Measurements from ENCODE around the gene NEDD4L. TPM values are rescaled to one million over a fixed set of nuclear protein-coding genes. Genes with fewer than 3 reads are reported as not detected.

The NEDD4L gene
- total RNA-seq, 1 donor from 2014 or later, result 93.9 TPM

DNA sequence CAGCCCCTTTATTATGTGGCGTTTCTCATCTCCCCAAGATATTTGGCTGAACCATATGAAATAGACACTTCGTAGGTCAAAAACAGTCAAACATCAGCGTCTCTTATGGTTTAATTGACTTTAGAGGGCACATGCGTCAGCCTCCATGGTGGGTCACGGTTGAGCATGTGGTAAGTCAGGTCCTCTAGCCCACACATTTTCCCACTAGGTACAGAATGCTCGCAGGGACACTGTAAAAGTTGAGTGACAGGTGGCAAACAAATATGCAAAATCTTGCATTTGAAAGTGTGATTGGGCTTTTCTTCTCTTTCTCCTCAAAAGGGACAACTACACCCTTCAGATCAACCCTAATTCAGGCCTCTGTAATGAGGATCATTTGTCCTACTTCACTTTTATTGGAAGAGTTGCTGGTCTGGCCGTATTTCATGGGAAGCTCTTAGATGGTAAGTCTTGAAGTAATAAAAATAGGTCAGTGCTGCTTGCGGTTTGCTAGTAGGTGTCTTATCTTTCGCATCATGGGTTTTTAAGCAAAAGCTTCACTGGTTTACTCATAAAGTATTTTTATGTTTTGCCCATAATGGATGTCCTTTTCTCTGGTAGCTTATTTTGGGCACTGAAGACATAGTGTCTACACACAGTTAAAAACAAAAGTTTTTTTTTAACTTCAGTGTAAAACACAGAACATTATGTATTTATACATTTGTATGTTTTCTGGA is 323.6 kb downstream of the NEDD4L start:
- Mint-ChIP-seq H3K27me3 (ENCODE audit: low read depth, unreplicated experiment) (no peaks in the 10 kb centered on the region), H3K36me3 (ENCODE audit: low read depth, unreplicated experiment) (peaks cover 34% of the 10 kb centered on the region), H3K4me3 (ENCODE audit: unreplicated experiment) (no peak overlapping the region), H3K9me3 (ENCODE audit: unreplicated experiment) (no peaks in the 10 kb centered on the region), H3K4me1 (ENCODE audit: low read depth, unreplicated experiment) (peaks cover 29% of the 10 kb centered on the region), H3K27ac (ENCODE audit: unreplicated experiment) (no peak overlapping the region)
- Histone ChIP-seq H3K27ac (ENCODE audit: low read depth, low read length) (no peak overlapping the region), H4K20me1 (ENCODE audit: insufficient read depth, low read length) (no peaks in the 10 kb centered on the region), H3K36me3 (ENCODE audit: insufficient read depth, low read length) (peaks cover 54% of the 10 kb centered on the region), H3K4me3 (ENCODE audit: insufficient read depth, low read depth, low read length) (no peak overlapping the region), H3K27me3 (ENCODE audit: insufficient read depth, low read length) (no peaks in the 10 kb centered on the region), H3K9me3 (ENCODE audit: insufficient read depth, low read depth, low read length) (no peaks in the 10 kb centered on the region), H3K4me2 (ENCODE audit: low read length) (no peak overlapping the region), H3K4me1 (ENCODE audit: insufficient read depth, low read length) (peaks cover 30% of the 10 kb centered on the region), H3K79me2 (ENCODE audit: insufficient read depth, low read length) (no peaks in the 10 kb centered on the region), H2AFZ (ENCODE audit: low read depth, low read length) (no peak overlapping the region), H3K9ac (ENCODE audit: low read length) (no peak overlapping the region)
- TF ChIP-seq EZH2 (IDR thresholded peaks at IDR 0.05; ENCODE audit: insufficient read depth, low read length), result no peak
- TF ChIP-seq, protein P1, sequence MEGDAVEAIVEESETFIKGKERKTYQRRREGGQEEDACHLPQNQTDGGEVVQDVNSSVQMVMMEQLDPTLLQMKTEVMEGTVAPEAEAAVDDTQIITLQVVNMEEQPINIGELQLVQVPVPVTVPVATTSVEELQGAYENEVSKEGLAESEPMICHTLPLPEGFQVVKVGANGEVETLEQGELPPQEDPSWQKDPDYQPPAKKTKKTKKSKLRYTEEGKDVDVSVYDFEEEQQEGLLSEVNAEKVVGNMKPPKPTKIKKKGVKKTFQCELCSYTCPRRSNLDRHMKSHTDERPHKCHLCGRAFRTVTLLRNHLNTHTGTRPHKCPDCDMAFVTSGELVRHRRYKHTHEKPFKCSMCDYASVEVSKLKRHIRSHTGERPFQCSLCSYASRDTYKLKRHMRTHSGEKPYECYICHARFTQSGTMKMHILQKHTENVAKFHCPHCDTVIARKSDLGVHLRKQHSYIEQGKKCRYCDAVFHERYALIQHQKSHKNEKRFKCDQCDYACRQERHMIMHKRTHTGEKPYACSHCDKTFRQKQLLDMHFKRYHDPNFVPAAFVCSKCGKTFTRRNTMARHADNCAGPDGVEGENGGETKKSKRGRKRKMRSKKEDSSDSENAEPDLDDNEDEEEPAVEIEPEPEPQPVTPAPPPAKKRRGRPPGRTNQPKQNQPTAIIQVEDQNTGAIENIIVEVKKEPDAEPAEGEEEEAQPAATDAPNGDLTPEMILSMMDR (IDR thresholded peaks at IDR 0.05; ENCODE audit: insufficient read depth, low read depth, low read length), result no peak
- DNase-seq (ENCODE audit: low read depth) (no peak), FAIRE-seq (no peak)

DNA sequence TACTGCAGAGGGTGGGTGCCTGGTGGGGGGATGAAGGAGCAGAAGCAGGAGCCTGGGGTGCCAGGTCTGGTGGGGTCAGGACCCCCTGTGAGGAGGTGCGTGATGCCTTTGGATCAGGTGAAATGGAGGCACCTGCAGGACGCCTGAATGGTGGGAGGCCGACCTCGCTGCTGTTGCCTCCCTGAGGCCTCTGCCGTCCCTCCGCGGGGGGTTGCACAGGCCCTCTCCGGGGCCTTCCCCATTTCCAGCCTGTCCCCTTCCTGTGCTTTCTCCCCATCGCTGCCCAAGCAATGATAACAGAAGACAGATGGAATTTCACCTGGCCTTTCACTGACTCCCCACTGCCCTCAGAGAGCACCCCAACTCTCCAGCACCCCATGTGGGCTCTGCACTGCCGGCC is 325.6 kb downstream of the NEDD4L start:
- H3K27me3 ChIP-seq (ENCODE audit: insufficient read depth, low read length), result no peaks in the 10 kb centered on the region
- Mint-ChIP-seq H3K27me3 (ENCODE audit: low read depth, unreplicated experiment) (no peaks in the 10 kb centered on the region), H3K27ac (ENCODE audit: unreplicated experiment) (no peak overlapping the region), H3K4me1 (ENCODE audit: low read depth, unreplicated experiment) (peaks cover 11% of the 10 kb centered on the region), H3K9me3 (ENCODE audit: unreplicated experiment) (no peaks in the 10 kb centered on the region), H3K4me3 (ENCODE audit: unreplicated experiment) (no peak overlapping the region), H3K36me3 (ENCODE audit: low read depth, unreplicated experiment) (peaks cover 51% of the 10 kb centered on the region)
- no peak overlapping the region for H3K4me3 ChIP-seq (ENCODE audit: insufficient read depth, low read depth, low read length)
- H3K9ac ChIP-seq (ENCODE audit: low read length), result no peak overlapping the region
- DNase-seq (ENCODE audit: low read depth), result no peak
- H2AFZ ChIP-seq (ENCODE audit: low read depth, low read length), result no peak overlapping the region
- H3K9me3 ChIP-seq (ENCODE audit: insufficient read depth, low read depth, low read length), result no peaks in the 10 kb centered on the region
- peaks cover 10% of the 10 kb centered on the region for H3K4me1 ChIP-seq (ENCODE audit: insufficient read depth, low read length)
- no peaks in the 10 kb centered on the region for H4K20me1 ChIP-seq (ENCODE audit: insufficient read depth, low read length)
- H3K36me3 ChIP-seq (ENCODE audit: insufficient read depth, low read length), result peaks cover 70% of the 10 kb centered on the region
- no peaks in the 10 kb centered on the region for H3K79me2 ChIP-seq (ENCODE audit: insufficient read depth, low read length)
- no peak overlapping the region for H3K4me2 ChIP-seq (ENCODE audit: low read length)
- no peak overlapping the region for H3K27ac ChIP-seq (ENCODE audit: low read depth, low read length)
- no peak for TF ChIP-seq EZH2 (IDR thresholded peaks at IDR 0.05; ENCODE audit: insufficient read depth, low read length)
- TF ChIP-seq, protein P1 (IDR thresholded peaks at IDR 0.05; ENCODE audit: insufficient read depth, low read depth, low read length), result no peak
- FAIRE-seq, result no peak

DNA sequence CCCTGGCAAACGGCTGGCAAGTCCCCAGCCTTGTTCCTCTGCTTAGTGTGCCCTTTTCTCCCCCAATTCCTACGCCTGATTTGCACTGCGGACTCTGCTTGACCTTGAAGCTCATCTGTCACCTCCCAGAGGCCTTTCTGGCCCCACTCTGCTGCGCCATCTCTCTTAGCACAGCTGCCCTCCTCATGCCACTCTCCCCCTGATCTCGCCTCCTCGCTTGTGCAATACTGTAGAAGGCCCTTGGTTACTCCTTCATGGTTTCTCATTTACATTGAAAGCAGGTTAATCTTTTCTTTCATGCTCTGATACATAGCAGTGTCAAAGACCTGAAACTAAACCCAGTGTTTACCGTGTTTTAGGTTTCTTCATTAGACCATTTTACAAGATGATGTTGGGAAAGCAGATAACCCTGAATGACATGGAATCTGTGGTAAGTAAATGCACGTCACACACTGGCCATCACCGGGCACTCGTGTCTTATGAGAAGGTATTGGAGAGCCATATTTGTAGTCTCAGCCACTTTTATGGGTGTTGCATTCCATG is 326.1 kb downstream of the NEDD4L start:
- H2AFZ ChIP-seq (ENCODE audit: low read depth, low read length), result no peak overlapping the region
- peaks cover 54% of the 10 kb centered on the region for H3K36me3 Mint-ChIP-seq (ENCODE audit: low read depth, unreplicated experiment)
- peaks cover 6% of the 10 kb centered on the region for H3K4me1 ChIP-seq (ENCODE audit: insufficient read depth, low read length)
- no peaks in the 10 kb centered on the region for H3K79me2 ChIP-seq (ENCODE audit: insufficient read depth, low read length)
- H3K9me3 ChIP-seq (ENCODE audit: insufficient read depth, low read depth, low read length), result no peaks in the 10 kb centered on the region
- no peak overlapping the region for H3K4me3 Mint-ChIP-seq (ENCODE audit: unreplicated experiment)
- no peak overlapping the region for H3K27ac ChIP-seq (ENCODE audit: low read depth, low read length)
- DNase-seq (ENCODE audit: low read depth), result no peak
- H3K27ac Mint-ChIP-seq (ENCODE audit: unreplicated experiment), result no peak overlapping the region
- TF ChIP-seq, protein P1 (IDR thresholded peaks at IDR 0.05; ENCODE audit: insufficient read depth, low read depth, low read length), result no peak
- no peak for TF ChIP-seq EZH2 (IDR thresholded peaks at IDR 0.05; ENCODE audit: insufficient read depth, low read length)
- no peaks in the 10 kb centered on the region for H3K27me3 ChIP-seq (ENCODE audit: insufficient read depth, low read length)
- H3K4me2 ChIP-seq (ENCODE audit: low read length), result no peak overlapping the region
- FAIRE-seq, result no peak
- H3K27me3 Mint-ChIP-seq (ENCODE audit: low read depth, unreplicated experiment), result no peaks in the 10 kb centered on the region
- H3K36me3 ChIP-seq (ENCODE audit: insufficient read depth, low read length), result peaks cover 70% of the 10 kb centered on the region
- no peak overlapping the region for H3K4me3 ChIP-seq (ENCODE audit: insufficient read depth, low read depth, low read length)
- H3K9ac ChIP-seq (ENCODE audit: low read length), result no peak overlapping the region
- peaks cover 7% of the 10 kb centered on the region for H3K4me1 Mint-ChIP-seq (ENCODE audit: low read depth, unreplicated experiment)
- no peaks in the 10 kb centered on the region for H4K20me1 ChIP-seq (ENCODE audit: insufficient read depth, low read length)
- no peaks in the 10 kb centered on the region for H3K9me3 Mint-ChIP-seq (ENCODE audit: unreplicated experiment)
